HL-60/S4 treated with phorbol 12-myristate 13-acetate at 8.2 ng/mL for 4 days and 3 days (cell line): ENCODE measurements around the gene ENTPD1.

Experiments used
- in situ Hi-C: fragments of 300-500 bp; cut with MboI; formaldehyde crosslinking; loops from 2 replicates; pipeline ENCODE4 v1.15.0; 2022; ENCODE audit warnings: low sequenced_read_pairs

The ENTPD1 gene

GRCh38 chr10:95820363-95820762 lies 64.4 kb downstream of the ENTPD1 start:
- in situ Hi-C loops: no loop called here

GRCh38 chr10:95821720-95822119 lies 65.8 kb downstream of the ENTPD1 start:
- in situ Hi-C loops: no loop called here

- in situ Hi-C loops: no loop called here
These were observed 74.1 kb downstream of the ENTPD1 start for GRCh38 chr10:95830044-95830443.

- in situ Hi-C loops: no loop called here
These were observed 75.1 kb downstream of the ENTPD1 start for GRCh38 chr10:95831076-95831475.

- in situ Hi-C loops: no loop called here
These were observed 75.6 kb downstream of the ENTPD1 start for GRCh38 chr10:95831515-95831914.

GRCh38 chr10:95832216-95833041 lies 76.5 kb downstream of the ENTPD1 start:
- in situ Hi-C loops: no loop called here

GRCh38 chr10:95833042-95833610 lies 77.2 kb downstream of the ENTPD1 start:
- in situ Hi-C loops: no loop called here

GRCh38 chr10:95834406-95834805 lies 78.4 kb downstream of the ENTPD1 start:
- in situ Hi-C loops: no loop called here

- in situ Hi-C loops: no loop called here
These were observed 79.3 kb downstream of the ENTPD1 start for GRCh38 chr10:95835149-95835860.

- in situ Hi-C loops: no loop called here
These were observed 79.9 kb downstream of the ENTPD1 start for GRCh38 chr10:95835911-95836310.

- in situ Hi-C loops: no loop called here
These were observed 80.8 kb downstream of the ENTPD1 start for GRCh38 chr10:95836610-95837355.

- in situ Hi-C loops: no loop called here
These were observed 81.4 kb downstream of the ENTPD1 start for GRCh38 chr10:95837356-95837776.

GRCh38 chr10:95837783-95838182 lies 81.8 kb downstream of the ENTPD1 start:
- in situ Hi-C loops: no loop called here

GRCh38 chr10:95840121-95840520 lies 84.2 kb downstream of the ENTPD1 start:
- in situ Hi-C loops: loop anchor here (10.0 kb wide), 1 partner anchor 145 kb away; the partner anchor contains the start of gene TCTN3

GRCh38 chr10:95840681-95841080 lies 84.7 kb downstream of the ENTPD1 start:
- in situ Hi-C loops: loop anchor here (10.0 kb wide), 1 partner anchor 146 kb away; the partner anchor contains the start of gene TCTN3

GRCh38 chr10:95841661-95842498 lies 85.9 kb downstream of the ENTPD1 start:
- in situ Hi-C loops: loop anchor here (10.0 kb wide), 1 partner anchor 147 kb away; the partner anchor contains the start of gene TCTN3

GRCh38 chr10:95845411-95845810 lies 89.4 kb downstream of the ENTPD1 start:
- in situ Hi-C loops: loop anchor here (10.0 kb wide), 1 partner anchor 151 kb away; the partner anchor contains the start of gene TCTN3

GRCh38 chr10:95847007-95847406 lies 91.0 kb downstream of the ENTPD1 start:
- in situ Hi-C loops: loop anchor here (10.0 kb wide), 1 partner anchor 152 kb away; the partner anchor contains the start of gene TCTN3

GRCh38 chr10:95848841-95849240 lies 92.9 kb downstream of the ENTPD1 start:
- in situ Hi-C loops: loop anchor here (10.0 kb wide), 1 partner anchor 154 kb away; the partner anchor contains the start of gene TCTN3

- in situ Hi-C loops: no loop called here
These were observed 94.8 kb downstream of the ENTPD1 start for GRCh38 chr10:95850791-95851190.
